Measurements from ENCODE around the gene NACC2.

Gene NACC2

GRCh38 chr9:136031741-136032730 lies 63.1 kb downstream of the NACC2 start:
- ChIA-PET CTCF (interaction anchor here (1.5 kb wide), 1 partner anchor 64 kb away, joined by 4 read pairs; no protein-coding TSS in a partner anchor), POLR2A (no interaction called here)

More at GRCh38 chr9:136031741-136032730, 63.1 kb downstream of the NACC2 start:
- Histone ChIP-seq H3K27ac (ENCODE audit: extremely low read depth, low read depth, low read length) (no peak overlapping the region), H3K4me3 (ENCODE audit: low read depth, low read length) (no peak overlapping the region), H3K9me3 (ENCODE audit: control insufficient read depth, insufficient read depth, low read depth, low read length) (no peaks in the 10 kb centered on the region), H3K36me3 (ENCODE audit: control insufficient read depth in 2 of 2, insufficient read depth in 1 of 2, low read length in 2 of 2) (peaks cover 0 to 39% of the 10 kb centered on the region in 2 experiments; a peak in 2 of 3 replicates), H3K4me1 (ENCODE audit: control insufficient read depth, insufficient read depth, low read length) (no peaks in the 10 kb centered on the region)
- TF ChIP-seq ZNF664 (tag by site-specific recombination; IDR thresholded peaks at IDR 0.05) (no peak), TSHZ1 (tag by site-specific recombination; IDR thresholded peaks at IDR 0.05; ENCODE audit: borderline replicate concordance) (no peak), ZNF248 (tag by site-specific recombination; IDR thresholded peaks at IDR 0.05) (no peak), KLF10 (tag by site-specific recombination; IDR thresholded peaks at IDR 0.05) (no peak), ZNF223 (tag by site-specific recombination; IDR thresholded peaks at IDR 0.05) (no peak), ZSCAN30 (tag by site-specific recombination; IDR thresholded peaks at IDR 0.05) (no peak), ZNF155 (tag by site-specific recombination; IDR thresholded peaks at IDR 0.05) (no peak), ZNF211 (tag by site-specific recombination; IDR thresholded peaks at IDR 0.05; ENCODE audit: low read depth) (no peak), ZNF274 (IDR thresholded peaks at IDR 0.05; ENCODE audit: low read length) (no peak), ZNF274 (tag by site-specific recombination; IDR thresholded peaks at IDR 0.05; ENCODE audit: borderline replicate concordance) (no peak), ZNF837 (tag by site-specific recombination; IDR thresholded peaks at IDR 0.05) (no peak), SCRT1 (tag by site-specific recombination; IDR thresholded peaks at IDR 0.05; ENCODE audit: borderline replicate concordance) (no peak), HIC1 (tag by site-specific recombination; IDR thresholded peaks at IDR 0.05) (no peak), ZNF701 (tag by site-specific recombination; IDR thresholded peaks at IDR 0.05) (no peak), ZNF140 (tag by site-specific recombination; IDR thresholded peaks at IDR 0.05) (no peak), ZNF626 (tag by site-specific recombination; IDR thresholded peaks at IDR 0.05) (no peak), GLI2 (tag by site-specific recombination; IDR thresholded peaks at IDR 0.05; ENCODE audit: borderline replicate concordance, low read depth) (no peak), ZSCAN18 (tag by site-specific recombination; IDR thresholded peaks at IDR 0.05) (no peak)

Measured in HEK293 (cell line).